SH-SY5Y (cell line): Measurements from ENCODE around the gene KIRREL2.

Experiments
- GATA2 ChIP-seq: IDR thresholded peaks from 2 replicates; pipeline ENCODE4 v1.6.1; 2011; ENCODE audit warnings: mild to moderate bottlenecking, low read depth, low read length
- GATA3 ChIP-seq: IDR thresholded peaks from 2 replicates; pipeline ENCODE4 v1.6.1; 2011; ENCODE audit warnings: low read depth, mild to moderate bottlenecking, low read length, moderate library complexity

GRCh38 chr19:35824150-35824549 is 32.6 kb upstream of the KIRREL2 start:
- TF ChIP-seq GATA3 (no peak), GATA2 (no peak)
